NCI-H2196 (cell line): ENCODE results near the gene INF2.
"Not testable (repeated sequence)": the region's sequence is repeated elsewhere in the genome, so short reads cannot be mapped to it uniquely, and the experiment has no call there.

Experiments
- DNase-seq: peaks from one replicate; lab custom pipeline; 2025; ENCODE audit not compliant: unreplicated experiment; lab: John Stamatoyannopoulos, UW

Gene INF2

GRCh38 chr14:104656014-104656714 lies 33.3 kb upstream of the INF2 start:
- no peak for DNase-seq

DNA sequence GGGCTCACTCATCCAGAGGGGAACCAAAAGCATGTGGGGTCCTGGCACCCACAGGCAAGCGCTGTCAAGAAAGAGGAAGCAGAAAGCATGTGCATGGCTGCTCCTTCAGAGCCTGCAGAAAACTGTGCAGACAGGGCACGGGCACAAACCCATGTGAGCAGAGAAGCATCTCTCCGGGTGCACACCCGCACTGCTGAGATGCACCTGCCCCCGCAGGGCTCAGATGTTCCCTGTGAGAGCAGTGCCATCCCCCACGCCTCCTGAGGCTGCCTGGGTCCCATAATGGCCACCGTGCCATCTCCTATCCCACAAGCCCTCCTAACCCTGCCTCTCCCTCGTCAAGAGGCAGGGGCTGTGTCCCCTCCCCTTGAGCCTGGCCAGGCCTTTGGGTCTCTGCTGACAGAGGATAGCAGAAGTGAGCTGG lies 32.3 kb upstream of the INF2 start:
- DNase-seq: no peak

- DNase-seq: no peak
Observed at GRCh38 chr14:104657563-104658324, 31.7 kb upstream of the INF2 start.

- DNase-seq: no peak
Observed at GRCh38 chr14:104658325-104658712, 31.1 kb upstream of the INF2 start.

GRCh38 chr14:104659146-104659545 lies 30.3 kb upstream of the INF2 start:
- DNase-seq: no peak

DNA sequence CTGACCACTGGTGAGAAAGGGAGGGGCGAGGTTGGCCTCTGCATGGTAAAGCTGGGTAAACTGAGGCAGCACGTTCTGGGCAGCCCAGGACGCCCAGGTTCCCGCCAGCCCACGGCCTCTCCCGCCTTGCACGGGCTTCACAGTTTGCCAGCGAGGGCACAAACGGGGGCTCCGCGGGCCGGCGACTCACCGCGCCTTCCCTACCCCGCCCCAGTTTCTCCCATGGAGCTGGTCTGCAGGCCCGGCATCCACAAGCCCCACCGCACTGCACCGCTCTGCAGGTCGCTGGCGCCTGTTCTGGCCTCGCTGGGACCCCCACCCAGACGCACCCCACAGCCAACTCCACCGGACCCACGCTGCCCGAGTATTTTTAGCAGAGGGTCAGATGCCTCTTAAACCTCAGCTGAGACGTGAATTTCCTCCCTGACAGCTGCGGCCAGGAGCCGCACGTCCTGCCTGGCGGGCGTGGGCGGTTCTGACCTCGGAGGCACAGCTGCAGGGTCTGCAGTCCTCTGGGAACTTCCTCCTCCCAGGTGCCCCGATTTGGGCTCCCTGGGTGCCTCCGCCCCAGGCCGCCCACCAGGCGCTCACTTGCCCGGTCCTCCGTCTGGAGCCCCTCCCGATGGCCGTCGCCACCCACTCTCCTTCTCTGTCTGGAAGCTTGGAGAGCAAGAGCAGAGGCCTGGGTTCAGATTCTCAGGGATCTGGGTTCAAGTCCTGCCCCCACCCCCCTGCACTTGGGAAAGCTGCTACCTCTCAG lies 29.5 kb upstream of the INF2 start:
- no peak for DNase-seq

- no peak for DNase-seq
Observed at GRCh38 chr14:104660597-104660996, 28.8 kb upstream of the INF2 start.

GRCh38 chr14:104661086-104661485 lies 28.3 kb upstream of the INF2 start:
- DNase-seq: no peak

GRCh38 chr14:104661528-104662157 lies 27.8 kb upstream of the INF2 start:
- not testable (repeated sequence) for DNase-seq

GRCh38 chr14:104662472-104662871 lies 26.9 kb upstream of the INF2 start:
- not testable (repeated sequence) for DNase-seq

- no peak for DNase-seq
Observed at GRCh38 chr14:104664107-104664506, 25.3 kb upstream of the INF2 start.

- no peak for DNase-seq
Observed at GRCh38 chr14:104664588-104664987, 24.8 kb upstream of the INF2 start.

DNA sequence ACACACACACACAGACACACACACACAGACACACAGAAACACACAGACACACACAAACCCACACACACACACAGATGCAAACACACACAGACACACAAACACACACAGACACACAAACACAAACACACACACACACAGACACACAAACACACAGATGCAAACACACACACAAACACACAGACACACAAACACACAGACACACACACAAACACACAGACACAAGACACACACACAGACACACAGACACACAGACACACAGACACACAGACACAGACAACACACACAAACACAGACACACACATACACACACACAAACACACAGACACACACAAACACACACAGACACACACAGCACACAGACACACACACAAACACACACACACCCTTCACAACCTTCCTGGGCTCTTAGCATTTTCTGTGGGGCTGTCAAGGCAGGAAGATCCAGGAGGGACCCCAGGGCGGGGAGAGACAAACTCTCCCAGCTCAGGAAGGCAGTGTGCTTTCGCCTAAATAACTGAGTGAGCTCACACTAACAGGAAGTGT lies 24.2 kb upstream of the INF2 start:
- no peak for DNase-seq

DNA sequence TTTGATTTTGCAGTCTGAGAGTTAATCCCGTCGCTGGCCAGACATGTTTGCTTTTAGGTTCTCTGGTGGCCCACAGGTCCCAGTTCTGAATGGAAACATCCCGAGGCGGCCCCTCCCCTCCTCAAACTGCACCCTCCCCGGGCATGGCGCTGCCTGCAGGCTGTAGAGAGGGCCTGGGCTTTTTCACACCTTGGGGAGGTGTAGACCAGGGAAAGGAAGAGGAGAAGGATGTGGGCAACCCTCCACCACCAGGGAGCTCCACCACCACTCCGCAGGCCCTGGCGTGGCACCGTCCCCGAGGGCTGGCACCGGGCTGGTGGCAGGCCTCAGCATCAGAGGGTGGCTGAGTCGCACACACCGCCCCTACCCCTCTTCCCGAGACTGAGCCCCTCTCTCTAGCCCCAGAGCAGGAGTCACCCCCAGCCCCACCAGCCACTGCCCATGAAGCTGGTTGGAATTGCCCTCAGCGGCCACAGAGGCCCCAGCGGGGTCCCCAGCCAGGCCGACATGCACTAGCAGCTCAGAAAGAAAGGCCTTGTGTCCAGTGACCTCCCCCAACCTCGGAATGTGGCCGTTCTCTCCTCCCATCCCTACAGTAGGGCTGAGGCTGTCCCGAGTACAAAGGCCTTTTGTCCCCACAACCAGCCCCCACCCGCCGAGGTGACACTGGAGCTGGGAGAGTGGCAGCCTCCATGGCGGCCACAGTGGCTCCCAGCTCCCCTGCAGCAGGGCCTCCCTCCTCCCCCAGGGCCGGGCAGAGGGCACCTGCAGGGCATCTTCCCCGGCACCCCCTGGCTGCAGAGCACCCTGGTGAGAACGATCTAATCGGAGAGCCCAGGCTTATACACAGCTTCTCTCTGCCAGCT lies 23.5 kb upstream of the INF2 start:
- DNase-seq: no peak

GRCh38 chr14:104666523-104666895 lies 22.9 kb upstream of the INF2 start:
- DNase-seq: not testable (repeated sequence)

GRCh38 chr14:104666981-104667380 lies 22.4 kb upstream of the INF2 start:
- no peak for DNase-seq

DNA sequence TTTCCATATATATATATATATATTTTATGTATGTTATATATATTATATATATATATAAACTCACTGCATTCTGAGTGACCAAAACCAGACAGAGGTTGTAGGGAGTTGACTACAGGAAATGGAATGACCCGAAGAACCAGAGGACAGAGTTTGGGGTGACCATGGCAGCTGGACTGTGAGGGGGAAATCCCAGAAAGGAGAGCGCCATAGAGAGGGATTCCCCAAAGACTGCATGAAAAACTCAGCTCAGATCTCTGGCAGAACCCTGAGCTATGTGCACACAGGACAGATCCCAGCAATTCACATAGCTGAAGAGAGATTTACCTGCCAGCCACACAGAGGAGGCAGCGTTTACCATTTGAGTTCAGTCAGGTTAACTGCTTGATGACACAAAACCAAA lies 19.7 kb upstream of the INF2 start:
- DNase-seq: no peak

DNA sequence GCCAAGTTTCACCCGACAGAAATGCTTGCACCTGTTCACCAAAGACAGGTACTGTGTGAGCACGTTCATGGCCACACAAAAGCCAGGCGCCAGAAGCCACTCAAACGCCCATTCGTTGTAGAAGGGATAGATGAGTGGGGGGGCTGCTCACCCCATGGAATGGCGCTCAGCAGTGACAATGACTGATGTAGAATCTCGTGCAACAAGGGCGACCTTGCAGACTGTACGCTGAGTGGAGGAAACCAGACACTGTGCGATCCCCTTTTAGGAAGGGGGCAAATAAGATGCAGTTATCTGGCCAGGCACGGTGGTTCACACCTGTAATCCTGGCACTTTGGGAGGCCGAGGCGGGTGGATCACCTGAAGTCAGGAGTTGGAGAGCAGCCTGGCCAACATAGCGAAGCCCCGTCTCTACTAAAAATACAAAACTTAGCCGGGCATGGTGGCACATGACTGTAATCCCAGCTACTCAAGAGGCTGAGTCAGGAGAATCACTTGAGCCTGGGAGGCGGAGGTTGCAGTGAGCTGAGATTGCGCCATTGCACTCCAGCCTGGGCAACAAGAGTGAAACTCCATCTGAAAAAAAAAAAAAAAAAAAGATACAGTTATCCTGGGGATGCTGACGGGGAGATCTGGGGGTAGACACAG lies 18.0 kb upstream of the INF2 start:
- not testable (repeated sequence) for DNase-seq

GRCh38 chr14:104672119-104672518 lies 17.3 kb upstream of the INF2 start:
- not testable (repeated sequence) for DNase-seq

DNA sequence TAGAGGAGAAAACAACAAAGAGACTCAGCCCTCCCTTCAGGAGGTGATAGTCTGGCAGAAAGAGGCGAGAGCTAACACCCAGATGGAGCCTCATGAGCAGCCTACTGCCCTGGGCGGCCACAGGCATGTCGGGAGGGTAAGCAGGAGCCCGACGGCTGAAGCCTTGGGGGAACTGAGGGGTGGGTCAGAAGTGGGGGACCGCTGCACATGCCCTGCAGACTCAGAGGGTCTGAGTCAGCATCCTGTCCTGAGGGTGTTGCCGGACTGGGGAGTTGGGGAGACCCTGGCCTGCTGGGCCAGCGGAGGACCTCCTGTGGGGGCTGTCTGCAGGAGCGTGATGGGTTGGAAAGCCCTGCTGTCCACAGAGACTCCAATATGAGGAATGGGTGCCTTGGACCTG lies 15.9 kb upstream of the INF2 start:
- DNase-seq: no peak
